ENCODE results near the gene RAB8B. TPM values are rescaled to one million over a fixed set of nuclear protein-coding genes. Genes with fewer than 3 reads are reported as not detected.
A peak's percentile ranks its signal among the peaks of the same experiment; 100 is the strongest.

RAB8B gene
- total RNA-seq, 1 experiment from 2014 or later: 17.6 TPM

GRCh38 chr15:63156086-63156710 lies 33.2 kb upstream of the RAB8B start:
- H3K27ac ChIP-seq (ENCODE audit: low read length): peak overlapping the region; percentile 90
- intact Hi-C loops (cut with micrococcal nuclease; ENCODE audit: unreplicated experiment) (loop anchor here (10.0 kb wide), 1 partner anchor 111 kb away; the partner anchor contains the start of gene TPM1), in situ Hi-C loops (cut with HindIII; ENCODE audit: low pct_unique_long_range_greater_than_20kb, low sequenced_read_pairs) (no loop called here)
- CTCF ChIA-PET: no interaction called here
- H3K27me3 ChIP-seq (ENCODE audit: control insufficient read depth, insufficient read depth, low read length): no peaks in the 10 kb centered on the region
- peaks cover 9% of the 10 kb centered on the region; the same call in 1 of the 2 replicates for H3K4me1 ChIP-seq (ENCODE audit: control insufficient read depth, insufficient read depth, low read length)
- ATAC-seq: no peak
- no TSS peak for BruUV-seq (replicated peaks)
- DNase-seq (ENCODE audit: low read depth, low spot score): no peak
- TF ChIP-seq SIN3A (IDR thresholded peaks at IDR 0.05; ENCODE audit: borderline replicate concordance, insufficient read depth, low read depth, low read length) (no peak), POLR2AphosphoS5 (IDR thresholded peaks at IDR 0.05; ENCODE audit: low read depth, low read length) (no peak), CTCF (IDR thresholded peaks at IDR 0.05) (no peak), TCF7L2 (IDR thresholded peaks at IDR 0.05; ENCODE audit: low read depth, low read length) (no peak)
- TF ChIP-seq, protein P1, sequence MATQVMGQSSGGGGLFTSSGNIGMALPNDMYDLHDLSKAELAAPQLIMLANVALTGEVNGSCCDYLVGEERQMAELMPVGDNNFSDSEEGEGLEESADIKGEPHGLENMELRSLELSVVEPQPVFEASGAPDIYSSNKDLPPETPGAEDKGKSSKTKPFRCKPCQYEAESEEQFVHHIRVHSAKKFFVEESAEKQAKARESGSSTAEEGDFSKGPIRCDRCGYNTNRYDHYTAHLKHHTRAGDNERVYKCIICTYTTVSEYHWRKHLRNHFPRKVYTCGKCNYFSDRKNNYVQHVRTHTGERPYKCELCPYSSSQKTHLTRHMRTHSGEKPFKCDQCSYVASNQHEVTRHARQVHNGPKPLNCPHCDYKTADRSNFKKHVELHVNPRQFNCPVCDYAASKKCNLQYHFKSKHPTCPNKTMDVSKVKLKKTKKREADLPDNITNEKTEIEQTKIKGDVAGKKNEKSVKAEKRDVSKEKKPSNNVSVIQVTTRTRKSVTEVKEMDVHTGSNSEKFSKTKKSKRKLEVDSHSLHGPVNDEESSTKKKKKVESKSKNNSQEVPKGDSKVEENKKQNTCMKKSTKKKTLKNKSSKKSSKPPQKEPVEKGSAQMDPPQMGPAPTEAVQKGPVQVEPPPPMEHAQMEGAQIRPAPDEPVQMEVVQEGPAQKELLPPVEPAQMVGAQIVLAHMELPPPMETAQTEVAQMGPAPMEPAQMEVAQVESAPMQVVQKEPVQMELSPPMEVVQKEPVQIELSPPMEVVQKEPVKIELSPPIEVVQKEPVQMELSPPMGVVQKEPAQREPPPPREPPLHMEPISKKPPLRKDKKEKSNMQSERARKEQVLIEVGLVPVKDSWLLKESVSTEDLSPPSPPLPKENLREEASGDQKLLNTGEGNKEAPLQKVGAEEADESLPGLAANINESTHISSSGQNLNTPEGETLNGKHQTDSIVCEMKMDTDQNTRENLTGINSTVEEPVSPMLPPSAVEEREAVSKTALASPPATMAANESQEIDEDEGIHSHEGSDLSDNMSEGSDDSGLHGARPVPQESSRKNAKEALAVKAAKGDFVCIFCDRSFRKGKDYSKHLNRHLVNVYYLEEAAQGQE (IDR thresholded peaks at IDR 0.05; ENCODE audit: insufficient read depth in 1 of 2, low read depth in 2 of 2, low read length in 1 of 2): no peak
- no peaks in the 10 kb centered on the region for H3K36me3 ChIP-seq (ENCODE audit: control insufficient read depth, insufficient read depth, low read length)
- POLR2A ChIA-PET: no interaction called here
- H3K4me3 ChIP-seq (ENCODE audit: low read depth in 2 of 2, low read length in 2 of 2): peak overlapping the region; percentile 81 to 86
- no peaks in the 10 kb centered on the region for H3K9me3 ChIP-seq (ENCODE audit: control insufficient read depth, insufficient read depth, low read depth, low read length)

- no peaks in the 10 kb centered on the region for H3K9me3 ChIP-seq (ENCODE audit: control insufficient read depth, insufficient read depth, low read depth, low read length)
- no peak; the same call in 1 of the 2 replicates for TF ChIP-seq TCF7L2 (IDR thresholded peaks at IDR 0.05; ENCODE audit: low read depth, low read length)
- TF ChIP-seq CTCF (IDR thresholded peaks at IDR 0.05): no peak
- TF ChIP-seq SIN3A (IDR thresholded peaks at IDR 0.05; ENCODE audit: borderline replicate concordance, insufficient read depth, low read depth, low read length): no peak
- TF ChIP-seq POLR2AphosphoS5 (IDR thresholded peaks at IDR 0.05; ENCODE audit: low read depth, low read length): no peak
- TF ChIP-seq, protein P1 (IDR thresholded peaks at IDR 0.05; ENCODE audit: insufficient read depth in 1 of 2, low read depth in 2 of 2, low read length in 1 of 2): no peak
- H3K36me3 ChIP-seq (ENCODE audit: control insufficient read depth, insufficient read depth, low read length): no peaks in the 10 kb centered on the region
- H3K4me1 ChIP-seq (ENCODE audit: control insufficient read depth, insufficient read depth, low read length): peaks cover 9% of the 10 kb centered on the region; the same call in 1 of the 2 replicates
- POLR2A ChIA-PET: interaction anchor here (0.6 kb wide), 1 partner anchor 84 kb away, joined by 11 read pairs; no protein-coding TSS in a partner anchor
- H3K27me3 ChIP-seq (ENCODE audit: control insufficient read depth, insufficient read depth, low read length): no peaks in the 10 kb centered on the region
- DNase-seq (ENCODE audit: low read depth, low spot score): no peak
- H3K4me3 ChIP-seq (ENCODE audit: low read depth in 2 of 2, low read length in 2 of 2): peak overlapping the region; percentile 81 to 86
- peak; percentile 1; the same call in 1 of the 2 replicates for ATAC-seq
- CTCF ChIA-PET: interaction anchor here (0.7 kb wide), 1 partner anchor 99 kb away, joined by 3 read pairs; no protein-coding TSS in a partner anchor
- in situ Hi-C loops (cut with HindIII; ENCODE audit: low pct_unique_long_range_greater_than_20kb, low sequenced_read_pairs): no loop called here
- peak overlapping the region; percentile 90 for H3K27ac ChIP-seq (ENCODE audit: low read length)
- intact Hi-C loops (cut with micrococcal nuclease; ENCODE audit: unreplicated experiment): loop anchor here (10.0 kb wide), 1 partner anchor 112 kb away; the partner anchor contains the start of gene TPM1
- BruUV-seq (replicated peaks): TSS peak; percentile 77
These were observed 32.7 kb upstream of the RAB8B start for GRCh38 chr15:63156755-63157117.
